Measurements from ENCODE around the gene PRPSAP2.
"Not testable (repeated sequence)": the region's sequence is repeated elsewhere in the genome, so short reads cannot be mapped to it uniquely, and the experiment has no call there.

The PRPSAP2 gene, protein sequence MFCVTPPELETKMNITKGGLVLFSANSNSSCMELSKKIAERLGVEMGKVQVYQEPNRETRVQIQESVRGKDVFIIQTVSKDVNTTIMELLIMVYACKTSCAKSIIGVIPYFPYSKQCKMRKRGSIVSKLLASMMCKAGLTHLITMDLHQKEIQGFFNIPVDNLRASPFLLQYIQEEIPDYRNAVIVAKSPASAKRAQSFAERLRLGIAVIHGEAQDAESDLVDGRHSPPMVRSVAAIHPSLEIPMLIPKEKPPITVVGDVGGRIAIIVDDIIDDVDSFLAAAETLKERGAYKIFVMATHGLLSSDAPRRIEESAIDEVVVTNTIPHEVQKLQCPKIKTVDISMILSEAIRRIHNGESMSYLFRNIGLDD

GRCh38 chr17:18857864-18858566 is at the start of gene PRPSAP2:
Gene PRPSAP2, plus strand, starts transcription at chr17:18858131. Its CDS starts 7,703 bp downstream, at chr17:18865834.
- DNase-seq: peak; percentile 92

- DNase-seq: not testable (repeated sequence)
These were observed 42.0 kb upstream of the PRPSAP2 start for GRCh38 chr17:18815924-18816323.

DNA sequence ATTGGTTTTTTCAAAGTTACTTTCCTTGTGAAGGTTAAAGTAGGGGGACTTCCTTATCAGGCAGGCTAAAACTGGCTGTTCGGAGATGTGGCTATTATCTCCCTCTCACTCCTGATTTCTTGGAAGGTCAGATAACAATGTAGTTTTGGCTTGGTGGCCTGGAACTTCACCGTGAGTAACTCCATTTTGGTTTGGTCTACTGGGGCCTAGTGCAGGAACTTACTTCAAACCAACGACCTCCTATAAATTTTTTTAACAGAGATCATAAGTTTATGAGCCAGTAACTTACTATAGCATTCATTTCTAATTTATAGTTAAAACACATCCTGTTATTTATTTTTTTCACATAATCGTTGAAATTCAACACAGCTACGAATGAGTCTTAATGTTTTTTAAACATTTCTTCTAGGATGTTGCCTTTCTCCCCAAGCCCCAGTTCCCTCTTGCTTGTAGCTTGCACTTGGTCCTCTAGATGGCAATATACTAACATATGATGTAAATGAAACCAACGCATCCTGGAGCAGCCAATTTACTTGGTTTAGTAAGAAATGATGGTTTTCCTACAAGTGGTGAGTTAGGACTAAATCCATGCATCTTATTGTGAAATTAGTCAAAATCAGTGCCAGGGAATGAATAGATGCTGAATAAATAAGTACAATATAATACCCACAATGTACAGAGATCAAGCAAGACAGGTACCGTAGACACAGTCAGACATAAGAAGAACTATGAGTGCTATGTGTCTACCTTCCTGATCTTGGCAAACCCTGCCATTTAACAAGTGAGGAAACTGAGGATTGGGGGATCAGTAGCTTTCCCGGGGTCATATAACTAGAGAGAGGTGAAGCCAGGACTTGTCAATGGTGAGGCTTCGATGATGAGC is 41.2 kb upstream of the PRPSAP2 start:
- peak; percentile 41 for DNase-seq

GRCh38 chr17:18821430-18821829 is 36.5 kb upstream of the PRPSAP2 start:
- DNase-seq: not testable (repeated sequence)

- DNase-seq: not testable (repeated sequence)
These were observed 30.3 kb upstream of the PRPSAP2 start for GRCh38 chr17:18827613-18828012.

GRCh38 chr17:18848501-18848900 is 9.4 kb upstream of the PRPSAP2 start:
- no peak for DNase-seq

- no peak for DNase-seq
These were observed 7.3 kb upstream of the PRPSAP2 start for GRCh38 chr17:18850679-18851078.

DNA sequence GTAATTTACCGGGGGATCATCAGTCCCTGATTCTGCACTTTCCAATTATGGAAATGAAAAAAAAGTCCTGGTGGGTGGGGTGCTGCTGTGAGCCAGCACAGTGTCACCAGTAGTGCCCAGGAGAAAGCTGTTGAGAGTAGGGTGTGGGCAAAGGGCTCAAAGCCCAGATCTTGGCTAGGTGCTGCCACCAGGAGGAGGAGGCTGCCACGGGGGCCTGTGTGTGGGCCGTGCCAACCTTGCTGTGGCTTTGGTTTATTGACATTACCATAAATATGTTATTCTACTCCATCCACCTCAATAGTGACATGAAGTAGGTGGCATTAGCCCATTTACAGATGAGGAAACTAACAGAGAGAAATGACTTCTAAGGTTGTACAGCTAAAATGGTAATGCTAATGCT is 6.7 kb upstream of the PRPSAP2 start:
- no peak for DNase-seq

DNA sequence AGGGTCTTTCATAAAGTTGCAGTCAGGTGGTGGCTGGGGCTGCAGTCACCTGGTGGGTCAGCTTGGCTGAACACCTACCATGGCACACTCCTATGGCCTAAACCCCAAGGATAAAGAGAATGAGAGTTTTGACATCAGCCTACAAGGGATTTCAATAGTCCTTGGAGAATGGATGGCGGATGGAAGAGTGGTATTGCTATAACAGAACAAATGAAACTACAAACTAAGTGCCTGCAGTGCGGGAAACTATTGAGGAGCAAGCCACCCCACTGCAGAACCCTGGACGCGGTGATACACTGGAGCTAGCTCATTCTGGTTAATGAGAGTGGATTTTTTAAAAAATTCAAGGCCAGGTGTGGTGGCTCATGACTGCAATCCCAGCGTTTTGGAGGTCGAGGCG is 3.0 kb upstream of the PRPSAP2 start:
- DNase-seq: no peak

- DNase-seq: peak; percentile 77
These were observed 1.9 kb upstream of the PRPSAP2 start for GRCh38 chr17:18855831-18856569.

DNA sequence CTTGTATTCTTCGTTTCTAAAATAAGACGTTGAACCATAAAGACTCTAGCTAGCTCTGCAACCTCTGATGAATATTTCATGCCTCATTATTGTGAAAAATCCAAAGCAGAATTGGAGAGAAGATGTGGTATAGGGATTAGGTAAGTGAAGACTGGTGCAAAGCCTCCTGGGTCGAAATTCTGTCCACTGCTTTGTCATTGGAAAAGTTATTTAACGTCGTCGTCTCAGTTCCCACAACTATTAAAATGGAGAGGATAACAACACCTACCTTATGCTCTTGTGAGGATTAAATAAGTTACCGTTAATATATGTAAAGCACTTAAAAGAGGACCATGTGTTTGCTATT is 1.4 kb upstream of the PRPSAP2 start:
- no peak for DNase-seq

GRCh38 chr17:18858567-18859245 is 775 bp downstream of the PRPSAP2 start:
- DNase-seq: no peak

GRCh38 chr17:18859256-18859655 is 1.3 kb downstream of the PRPSAP2 start:
- DNase-seq: no peak

GRCh38 chr17:18860161-18860972 is 2.4 kb downstream of the PRPSAP2 start:
- no peak for DNase-seq

DNA sequence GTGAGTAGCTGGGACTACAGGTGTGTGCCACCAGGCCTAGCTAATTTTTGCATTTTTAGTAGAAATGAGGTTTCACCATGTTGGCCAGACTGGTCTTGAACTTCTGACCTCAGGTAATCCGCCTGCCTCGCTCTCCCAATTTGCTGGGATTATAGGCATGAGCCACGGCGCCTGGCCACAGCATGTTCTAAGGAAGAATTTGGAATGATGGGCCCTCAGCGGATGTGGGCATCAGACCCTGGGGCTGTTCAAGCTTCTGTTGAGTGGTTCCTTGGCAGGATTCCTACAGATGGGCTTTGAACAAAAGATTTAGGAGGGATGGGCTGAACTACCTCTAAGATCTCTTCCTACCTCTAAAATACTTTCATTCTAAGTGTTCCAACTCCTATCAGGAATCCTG is 4.1 kb downstream of the PRPSAP2 start:
- no peak for DNase-seq

DNA sequence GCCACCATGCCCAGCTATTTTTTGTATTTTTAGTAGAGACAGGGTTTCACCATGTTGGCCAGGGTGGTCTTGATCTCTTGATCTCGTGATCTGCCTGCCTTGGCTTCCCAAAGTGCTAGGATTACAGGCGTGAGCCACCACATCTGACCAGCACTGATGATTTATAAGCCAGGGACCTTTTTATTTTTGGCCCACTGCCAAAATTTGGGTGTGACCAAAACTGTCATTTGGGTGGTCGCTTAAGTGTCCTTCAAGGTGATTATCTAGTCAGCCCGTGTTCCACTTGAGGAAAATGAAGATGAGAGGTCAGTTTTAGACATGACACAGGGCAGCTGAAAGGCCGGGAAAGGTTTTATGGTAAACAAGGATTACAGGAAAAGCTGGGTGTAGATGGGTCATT is 7.1 kb downstream of the PRPSAP2 start:
- not testable (repeated sequence) for DNase-seq

DNA sequence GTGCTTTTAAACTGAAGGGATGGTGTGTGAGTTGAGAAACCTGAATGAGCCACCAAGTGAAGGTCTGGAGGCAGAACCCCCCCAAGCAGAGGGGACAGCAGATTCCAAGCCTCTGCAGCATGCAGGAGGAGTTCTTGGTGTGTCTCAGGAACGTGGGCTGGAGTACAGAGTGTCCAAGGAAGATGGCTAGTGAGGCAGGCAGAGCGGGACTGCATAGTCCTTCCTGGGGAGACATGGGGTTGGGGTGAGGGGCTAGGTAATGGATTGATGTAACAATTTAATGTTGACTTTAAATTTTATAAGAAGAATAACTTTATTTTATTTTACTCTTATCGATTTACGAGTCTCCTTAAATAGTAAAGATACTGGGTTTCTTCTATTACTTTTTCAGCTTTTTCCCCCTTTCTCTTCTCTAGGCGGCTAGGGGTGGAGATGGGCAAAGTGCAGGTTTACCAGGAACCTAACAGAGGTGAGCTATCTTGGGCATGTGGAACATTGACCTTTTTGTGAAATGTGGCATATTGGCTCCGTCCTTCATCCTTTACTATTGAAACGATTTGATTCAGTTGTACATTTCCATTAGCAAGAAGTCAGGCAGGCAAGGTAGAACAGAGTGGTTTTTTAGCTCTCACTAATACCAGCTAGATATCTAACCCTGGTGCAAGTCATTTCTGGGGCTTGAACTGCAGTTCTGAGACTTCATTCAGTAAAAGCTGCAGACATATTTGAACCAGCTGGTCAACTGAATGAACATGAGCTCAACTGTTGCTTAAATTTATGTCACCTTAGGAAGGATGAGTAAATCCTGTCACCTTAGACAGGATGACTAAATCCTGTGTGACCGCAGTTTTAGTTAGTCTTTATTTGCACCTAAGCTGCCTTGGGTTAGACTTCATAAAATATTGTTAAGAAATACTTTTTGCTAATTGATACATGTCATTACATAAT is 9.2 kb downstream of the PRPSAP2 start:
- no peak for DNase-seq

GRCh38 chr17:18877104-18877645 is 19.2 kb downstream of the PRPSAP2 start:
- DNase-seq: no peak

- DNase-seq: no peak
These were observed 30.9 kb downstream of the PRPSAP2 start for GRCh38 chr17:18888766-18889290.

Data from activated T-cell treated with anti-CD3 and anti-CD28 coated beads for 4 hours (primary cell).